ENCODE measurements around the gene BST1.

Gene BST1

GRCh38 chr4:15657366-15657765 lies 45.5 kb upstream of the BST1 start:
- H3K27ac ChIP-seq, result no peak overlapping the region
- no peak for TF ChIP-seq CTCF (conservative IDR thresholded peaks at IDR 0.05)
- no peak for TF ChIP-seq ZFX (IDR thresholded peaks at IDR 0.05)

- no peak overlapping the region for H3K27ac ChIP-seq
- no peak for TF ChIP-seq CTCF (conservative IDR thresholded peaks at IDR 0.05)
Measured at GRCh38 chr4:15658136-15658770, 44.6 kb upstream of the BST1 start.

- H3K27ac ChIP-seq, result no peak overlapping the region
- TF ChIP-seq ZFX (IDR thresholded peaks at IDR 0.05) (no peak), CTCF (conservative IDR thresholded peaks at IDR 0.05) (no peak)
Measured at GRCh38 chr4:15658781-15659180, 44.1 kb upstream of the BST1 start.

- no peak for TF ChIP-seq ZFX (IDR thresholded peaks at IDR 0.05)
- TF ChIP-seq CTCF (conservative IDR thresholded peaks at IDR 0.05), result no peak
- H3K27ac ChIP-seq, result no peak overlapping the region
Measured at GRCh38 chr4:15659768-15660570, 42.9 kb upstream of the BST1 start.

GRCh38 chr4:15665753-15666365 lies 37.0 kb upstream of the BST1 start:
- H3K27ac ChIP-seq, result no peak overlapping the region
- TF ChIP-seq ZFX (IDR thresholded peaks at IDR 0.05), result no peak
- no peak for TF ChIP-seq CTCF (conservative IDR thresholded peaks at IDR 0.05)

GRCh38 chr4:15667006-15667405 lies 35.9 kb upstream of the BST1 start:
- H3K27ac ChIP-seq, result no peak overlapping the region
- TF ChIP-seq CTCF (conservative IDR thresholded peaks at IDR 0.05), result no peak
- TF ChIP-seq ZFX (IDR thresholded peaks at IDR 0.05), result no peak

All from C4-2B (cell line).